ENCODE results near the gene ELP1.
"Not testable (repeated sequence)": the region's sequence is repeated elsewhere in the genome, so short reads cannot be mapped to it uniquely, and the experiment has no call there.

The ELP1 gene, protein sequence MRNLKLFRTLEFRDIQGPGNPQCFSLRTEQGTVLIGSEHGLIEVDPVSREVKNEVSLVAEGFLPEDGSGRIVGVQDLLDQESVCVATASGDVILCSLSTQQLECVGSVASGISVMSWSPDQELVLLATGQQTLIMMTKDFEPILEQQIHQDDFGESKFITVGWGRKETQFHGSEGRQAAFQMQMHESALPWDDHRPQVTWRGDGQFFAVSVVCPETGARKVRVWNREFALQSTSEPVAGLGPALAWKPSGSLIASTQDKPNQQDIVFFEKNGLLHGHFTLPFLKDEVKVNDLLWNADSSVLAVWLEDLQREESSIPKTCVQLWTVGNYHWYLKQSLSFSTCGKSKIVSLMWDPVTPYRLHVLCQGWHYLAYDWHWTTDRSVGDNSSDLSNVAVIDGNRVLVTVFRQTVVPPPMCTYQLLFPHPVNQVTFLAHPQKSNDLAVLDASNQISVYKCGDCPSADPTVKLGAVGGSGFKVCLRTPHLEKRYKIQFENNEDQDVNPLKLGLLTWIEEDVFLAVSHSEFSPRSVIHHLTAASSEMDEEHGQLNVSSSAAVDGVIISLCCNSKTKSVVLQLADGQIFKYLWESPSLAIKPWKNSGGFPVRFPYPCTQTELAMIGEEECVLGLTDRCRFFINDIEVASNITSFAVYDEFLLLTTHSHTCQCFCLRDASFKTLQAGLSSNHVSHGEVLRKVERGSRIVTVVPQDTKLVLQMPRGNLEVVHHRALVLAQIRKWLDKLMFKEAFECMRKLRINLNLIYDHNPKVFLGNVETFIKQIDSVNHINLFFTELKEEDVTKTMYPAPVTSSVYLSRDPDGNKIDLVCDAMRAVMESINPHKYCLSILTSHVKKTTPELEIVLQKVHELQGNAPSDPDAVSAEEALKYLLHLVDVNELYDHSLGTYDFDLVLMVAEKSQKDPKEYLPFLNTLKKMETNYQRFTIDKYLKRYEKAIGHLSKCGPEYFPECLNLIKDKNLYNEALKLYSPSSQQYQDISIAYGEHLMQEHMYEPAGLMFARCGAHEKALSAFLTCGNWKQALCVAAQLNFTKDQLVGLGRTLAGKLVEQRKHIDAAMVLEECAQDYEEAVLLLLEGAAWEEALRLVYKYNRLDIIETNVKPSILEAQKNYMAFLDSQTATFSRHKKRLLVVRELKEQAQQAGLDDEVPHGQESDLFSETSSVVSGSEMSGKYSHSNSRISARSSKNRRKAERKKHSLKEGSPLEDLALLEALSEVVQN (N-terminal part only)

DNA sequence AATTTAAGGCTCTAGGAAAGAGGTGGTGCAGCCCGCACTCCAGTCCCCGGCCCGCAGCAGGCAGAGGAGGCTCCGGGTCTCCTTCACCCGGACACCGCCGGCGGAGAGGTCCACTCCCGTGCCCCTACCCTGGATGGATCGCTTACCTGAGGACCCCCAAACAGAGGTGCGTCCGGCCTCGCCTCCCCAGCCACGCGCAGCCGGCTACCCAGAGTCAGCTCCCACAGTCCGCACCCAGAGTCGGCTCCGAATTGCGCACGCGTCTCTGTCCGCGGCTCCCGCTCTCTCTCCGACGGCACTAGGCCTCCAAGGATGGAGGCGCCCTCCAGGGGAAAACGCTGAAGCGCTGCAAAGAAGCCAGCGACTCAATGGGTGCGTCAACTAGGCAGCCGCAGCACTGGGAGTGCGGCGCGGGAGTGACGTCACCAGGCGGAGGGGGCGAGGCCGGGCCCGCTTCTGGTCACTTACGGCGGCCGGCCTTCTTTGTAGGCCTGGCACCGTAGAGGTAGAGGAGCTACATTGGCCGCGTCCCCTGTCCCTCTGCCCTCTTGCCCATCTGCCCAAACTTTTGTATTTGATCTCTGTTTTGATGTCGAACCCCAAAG, at the start of gene ELP1:
Gene ELP1, minus strand, starts transcription at position 407 of the 605 bp plus-strand sequence. CDS start 2,978 bp downstream, outside the sequence.
- peak; percentile 77 to 98 (median 97) for DNase-seq

- peak in 1 of 3 experiments; percentile 35 for DNase-seq
Measured at GRCh38 chr9:108980893-108981292, 47.0 kb upstream of the ELP1 start.

DNA sequence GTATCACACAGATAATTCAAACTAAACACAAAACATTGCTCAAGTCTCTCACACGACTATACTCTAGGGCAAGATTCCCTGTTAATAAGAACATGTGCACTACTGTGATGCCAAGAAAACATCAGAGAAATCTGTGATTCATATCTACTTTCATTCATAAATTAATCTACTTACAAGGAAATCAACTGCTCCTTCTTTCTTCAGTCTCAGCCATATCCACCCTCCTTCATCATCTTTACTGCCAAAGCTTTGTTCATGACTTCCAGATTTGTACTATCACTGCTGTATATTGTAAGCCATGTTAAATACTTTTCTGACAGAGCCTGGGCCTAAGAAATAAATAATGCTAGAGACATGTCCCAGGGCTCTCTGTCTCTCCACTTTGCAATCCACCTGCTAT, 44.3 kb upstream of the ELP1 start:
- DNase-seq: no peak

- DNase-seq: no peak
Measured at GRCh38 chr9:108973895-108974294, 40.0 kb upstream of the ELP1 start.

- no peak for DNase-seq
Measured at GRCh38 chr9:108972626-108973209, 38.8 kb upstream of the ELP1 start.

- DNase-seq: no peak
Measured at GRCh38 chr9:108972186-108972585, 38.3 kb upstream of the ELP1 start.

GRCh38 chr9:108971392-108971791, 37.5 kb upstream of the ELP1 start:
- not testable (repeated sequence) for DNase-seq

DNA sequence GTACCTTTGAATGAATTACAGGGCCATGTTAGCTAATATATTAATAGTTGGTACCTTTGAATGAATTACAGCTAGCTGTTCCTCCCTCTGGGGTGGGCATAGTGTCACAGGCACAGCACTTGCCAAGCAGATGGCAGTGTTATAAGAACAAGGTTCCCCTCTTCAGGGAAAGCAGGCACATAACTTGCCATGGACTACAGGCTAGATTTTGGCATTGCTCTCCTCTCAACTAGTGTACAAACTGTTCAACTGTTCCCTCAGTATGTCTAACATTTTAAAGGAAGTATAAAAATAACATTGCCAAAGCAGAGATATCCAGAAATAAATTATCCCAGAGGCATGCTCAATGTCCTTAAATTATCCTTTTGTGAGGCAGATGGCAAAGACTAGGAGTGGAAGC, 34.0 kb upstream of the ELP1 start:
- DNase-seq: no peak

GRCh38 chr9:108963459-108964143, 29.7 kb upstream of the ELP1 start:
- DNase-seq: no peak

DNA sequence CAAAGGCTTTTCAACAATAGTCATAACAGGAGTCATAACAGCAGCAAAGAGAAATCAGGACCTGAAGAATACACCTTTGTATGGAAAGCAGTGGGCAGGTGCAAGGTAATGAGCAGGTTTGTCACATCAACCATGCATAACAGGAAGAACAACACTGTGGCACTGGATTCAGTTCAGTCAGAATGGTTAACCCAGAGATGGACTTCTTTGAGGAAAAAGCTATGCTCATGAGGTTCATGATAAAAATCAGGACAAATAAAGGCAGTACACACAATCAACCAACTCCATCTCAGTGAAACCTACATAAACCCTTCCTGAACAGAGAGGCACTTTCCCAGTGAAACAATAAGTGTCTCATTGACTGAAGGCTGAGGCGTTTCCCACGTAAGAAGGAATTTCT, 27.2 kb upstream of the ELP1 start:
- DNase-seq: peak in 2 of 3 experiments; percentile 28 to 71

DNA sequence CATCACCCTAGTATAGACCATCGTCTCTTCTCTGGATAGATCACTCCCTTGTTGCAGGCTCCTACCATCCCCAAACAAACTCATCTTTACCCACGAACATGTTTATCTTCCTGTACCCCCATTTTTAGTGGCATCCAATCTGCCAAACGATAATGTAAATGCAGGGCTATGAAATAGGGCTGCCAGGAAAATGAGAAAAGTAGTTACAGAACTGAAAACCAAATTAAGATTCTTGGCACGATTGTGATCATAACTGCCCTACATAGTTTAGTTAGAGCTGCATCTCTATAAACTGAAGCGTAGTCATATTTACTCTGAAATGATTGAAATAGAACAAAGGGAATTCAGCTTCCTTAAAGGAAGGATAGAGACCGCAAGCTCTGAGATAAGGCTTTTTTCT, 26.4 kb upstream of the ELP1 start:
- no peak for DNase-seq

GRCh38 chr9:108956631-108957026, 22.7 kb upstream of the ELP1 start:
- DNase-seq: peak in 2 of 3 experiments; percentile 9 to 68

- DNase-seq: peak in 2 of 3 experiments; percentile 22 to 68
Measured at GRCh38 chr9:108956022-108956630, 22.2 kb upstream of the ELP1 start.

- DNase-seq: peak; percentile 1 to 75 (median 8)
Measured at GRCh38 chr9:108953983-108954574, 20.2 kb upstream of the ELP1 start.

DNA sequence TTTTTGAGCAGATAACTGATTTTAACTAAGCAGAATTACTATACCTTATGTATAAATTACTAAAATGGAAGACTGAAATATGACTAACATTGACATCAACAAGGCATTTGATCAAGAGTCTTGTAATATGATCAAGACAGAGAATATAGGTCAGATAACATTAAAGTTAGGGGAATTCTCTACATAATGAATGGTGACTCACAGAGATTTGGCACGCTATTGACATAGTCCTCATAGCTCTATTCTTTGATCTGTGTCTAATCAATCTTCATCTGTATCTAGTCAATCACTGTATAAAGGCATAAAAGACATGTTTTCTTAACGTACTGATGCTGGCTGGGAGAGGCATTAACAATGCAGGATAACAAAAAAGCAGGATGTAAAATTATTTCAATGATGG, 17.7 kb upstream of the ELP1 start:
- DNase-seq: no peak

- DNase-seq: no peak
Measured at GRCh38 chr9:108950168-108950567, 16.2 kb upstream of the ELP1 start.

DNA sequence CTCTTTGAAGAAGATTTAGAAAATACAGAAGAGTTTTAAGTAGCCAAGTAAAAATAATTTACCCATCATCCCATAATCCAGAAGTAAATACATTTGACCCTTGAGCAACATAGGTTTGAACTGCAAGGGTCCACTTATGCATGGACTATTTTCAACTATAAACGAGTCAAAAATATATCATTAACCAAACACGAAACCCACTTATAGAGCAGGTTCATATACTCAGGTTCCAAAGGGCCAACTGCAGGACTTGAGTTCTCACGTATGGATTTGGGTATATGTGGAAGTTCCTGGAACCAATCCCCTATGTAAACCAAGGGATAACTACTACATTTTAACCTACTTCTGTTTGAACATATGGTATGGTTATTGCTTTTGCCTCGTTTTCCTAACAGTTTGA, 6.1 kb upstream of the ELP1 start:
- no peak for DNase-seq

DNA sequence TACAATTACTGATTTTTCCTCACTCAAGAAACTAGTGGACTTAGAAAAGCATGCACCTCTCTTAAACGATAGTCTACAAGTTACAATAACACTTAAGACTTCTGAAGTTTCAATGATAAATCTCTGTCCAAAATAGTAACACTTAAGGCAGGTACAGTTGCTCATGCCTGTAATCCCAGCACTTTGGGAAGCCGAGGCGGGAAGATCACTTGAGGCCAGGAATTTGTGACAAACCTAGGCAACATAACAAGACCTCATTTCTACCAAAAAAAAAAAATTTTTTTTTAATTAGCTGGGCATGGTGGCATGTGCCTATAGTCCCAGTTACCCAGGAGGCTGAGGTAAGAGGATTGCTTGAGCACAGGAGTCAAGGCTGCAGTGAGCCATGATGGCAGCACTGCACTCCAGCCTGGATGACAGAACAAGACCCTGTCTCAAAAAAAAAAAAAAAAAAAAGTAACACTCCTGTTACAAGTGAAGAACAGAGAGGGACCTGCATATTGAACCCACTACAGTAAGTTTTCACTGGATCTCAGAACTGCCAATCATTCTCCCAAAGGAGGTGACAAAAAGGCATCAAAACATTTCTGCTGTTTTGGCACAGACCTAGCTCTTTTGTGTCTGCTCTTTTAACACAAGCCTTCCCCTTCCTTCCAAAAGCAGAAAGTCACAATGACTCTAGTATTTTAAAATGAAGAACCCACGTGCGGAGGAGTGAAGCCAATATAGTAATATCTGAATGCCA, 3.8 kb upstream of the ELP1 start:
- no peak for DNase-seq

GRCh38 chr9:108934323-108934893, 484 bp upstream of the ELP1 start, which contains the start of gene ABITRAM:
TSS of gene ABITRAM (plus strand) at chr9:108934400. CDS start at chr9:108934487, 87 bp downstream.
- peak; percentile 79 to 97 (median 96) for DNase-seq

Data from NCI-H1417 (cell line).